ENCODE data around the gene GAMT. TPM values are rescaled to one million over a fixed set of nuclear protein-coding genes. Genes with fewer than 3 reads are reported as not detected.

GAMT gene
- total and polyA plus RNA-seq, 2 donors (not counting 1 experiment from before 2014, with no cell fraction given) = 20.0 to 44.1 TPM

DNA sequence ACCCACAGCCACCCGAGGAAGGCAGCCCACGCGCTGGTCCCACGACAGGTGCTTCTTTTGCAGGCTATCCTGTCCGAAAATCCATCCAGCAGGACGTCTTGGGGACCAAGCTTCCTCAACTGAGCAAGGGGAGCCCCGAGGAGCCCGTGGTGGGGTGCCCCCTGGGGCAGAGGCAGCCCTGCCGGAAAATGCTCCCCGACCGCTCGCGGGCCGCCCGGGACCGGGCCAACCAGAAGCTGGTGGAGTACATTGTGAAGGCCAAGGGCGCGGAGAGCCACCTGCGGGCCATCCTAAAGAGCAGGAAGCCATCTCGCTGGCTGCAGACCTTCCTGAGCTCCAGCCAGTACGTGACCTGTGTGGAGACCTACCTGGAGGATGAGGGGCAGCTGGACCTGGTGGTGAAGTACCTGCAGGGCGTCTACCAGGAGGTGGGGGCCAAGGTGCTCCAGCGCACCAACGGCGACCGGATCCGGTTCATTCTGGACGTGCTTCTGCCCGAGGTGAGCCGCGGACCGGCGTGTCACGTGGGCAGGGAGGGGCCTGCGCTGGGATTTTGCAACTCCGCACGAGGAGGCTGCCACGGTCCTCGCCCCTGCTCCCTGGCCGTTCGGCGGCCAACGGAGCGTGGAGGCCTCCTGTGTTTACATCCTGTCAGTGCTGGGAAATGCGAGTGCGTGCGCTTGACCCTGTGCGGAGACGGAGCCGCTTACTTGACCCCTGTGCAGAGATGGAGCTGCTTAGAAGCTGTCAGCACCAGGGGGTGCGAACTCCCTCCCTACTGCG lies 30.6 kb downstream of the GAMT start:
- Histone ChIP-seq H3K36me3 (ENCODE audit: control insufficient read depth, insufficient read depth, low read length) (peaks cover 34% of the 10 kb centered on the region), H3K79me2 (ENCODE audit: control insufficient read depth, insufficient read depth, low read length) (no peaks in the 10 kb centered on the region), H2AFZ (ENCODE audit: low read length) (no peak overlapping the region), H3K9ac (ENCODE audit: insufficient read depth, low read length) (no peak overlapping the region), H4K20me1 (ENCODE audit: control insufficient read depth, extremely low read depth, insufficient read depth, low read length) (no peaks in the 10 kb centered on the region), H3K9me3 (ENCODE audit: control insufficient read depth, insufficient read depth, low read depth, low read length) (no peaks in the 10 kb centered on the region), H3K4me2 (ENCODE audit: extremely low read depth, insufficient read depth, low read length) (no peak overlapping the region), H3K4me1 (ENCODE audit: control insufficient read depth, extremely low read depth, insufficient read depth, low read length) (peaks cover 8% of the 10 kb centered on the region), H3K27me3 (ENCODE audit: control insufficient read depth, insufficient read depth, low read length) (no peaks in the 10 kb centered on the region), H3K27ac (ENCODE audit: insufficient read depth, low read length) (no peak overlapping the region), H3K4me3 (replicated peaks in 1 of 4; ENCODE audit: control extremely low read depth in 1 of 4, insufficient read depth in 1 of 4, low read depth in 3 of 4, low read length in 4 of 4) (no peak overlapping the region)
- TF ChIP-seq EZH2 (IDR thresholded peaks at IDR 0.05; ENCODE audit: low read length, missing control alignments) = no peak
- TF ChIP-seq CTCF (conservative IDR thresholded peaks at IDR 0.05 in 1 of 2, IDR thresholded peaks at IDR 0.05 in 1 of 2; ENCODE audit: low read depth in 1 of 2, low read length in 2 of 2) = no peak
- DNase-seq (ENCODE audit: low read depth in 2 of 2) = no peak

DNA sequence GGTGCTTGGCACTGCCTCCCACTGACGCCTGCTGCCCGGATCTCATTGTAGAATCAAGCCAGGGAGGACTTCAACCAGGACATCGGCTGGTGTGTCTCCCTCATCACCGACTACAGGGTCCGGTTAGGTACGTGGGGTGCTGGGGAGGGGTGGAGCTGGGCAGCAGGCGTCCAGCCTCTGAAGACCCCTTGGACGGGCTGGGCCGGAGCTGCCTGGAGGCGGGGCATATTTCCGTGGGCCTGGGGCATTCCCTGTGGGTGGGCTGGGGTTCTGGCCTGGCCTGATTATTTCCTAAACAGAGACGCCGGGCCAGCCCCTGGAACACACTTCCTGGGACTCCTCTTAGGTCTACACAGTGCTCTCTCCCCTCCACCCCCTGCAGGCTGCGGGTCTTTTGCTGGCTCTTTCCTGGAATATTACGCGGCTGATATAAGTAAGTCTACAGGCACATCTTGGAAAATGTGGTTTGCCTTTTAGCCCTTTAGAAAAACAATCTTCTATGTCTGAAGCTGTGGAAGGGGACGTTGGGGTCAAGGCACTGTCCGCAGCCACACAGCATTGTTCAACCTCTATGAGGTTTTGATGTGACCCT lies 32.0 kb downstream of the GAMT start:
- Histone ChIP-seq H3K27me3 (ENCODE audit: control insufficient read depth, insufficient read depth, low read length) (no peaks in the 10 kb centered on the region), H3K36me3 (ENCODE audit: control insufficient read depth, insufficient read depth, low read length) (peaks cover 36% of the 10 kb centered on the region), H3K4me1 (ENCODE audit: control insufficient read depth, extremely low read depth, insufficient read depth, low read length) (peaks cover 11% of the 10 kb centered on the region), H3K79me2 (ENCODE audit: control insufficient read depth, insufficient read depth, low read length) (no peaks in the 10 kb centered on the region), H4K20me1 (ENCODE audit: control insufficient read depth, extremely low read depth, insufficient read depth, low read length) (no peaks in the 10 kb centered on the region), H3K27ac (ENCODE audit: insufficient read depth, low read length) (no peak overlapping the region), H3K9me3 (ENCODE audit: control insufficient read depth, insufficient read depth, low read depth, low read length) (no peaks in the 10 kb centered on the region), H3K4me2 (ENCODE audit: extremely low read depth, insufficient read depth, low read length) (no peak overlapping the region), H3K9ac (ENCODE audit: insufficient read depth, low read length) (no peak overlapping the region), H3K4me3 (replicated peaks in 1 of 4; ENCODE audit: control extremely low read depth in 1 of 4, insufficient read depth in 1 of 4, low read depth in 3 of 4, low read length in 4 of 4) (no peak overlapping the region), H2AFZ (ENCODE audit: low read length) (no peak overlapping the region)
- DNase-seq (ENCODE audit: low read depth in 2 of 2) = no peak
- TF ChIP-seq CTCF (conservative IDR thresholded peaks at IDR 0.05 in 1 of 2, IDR thresholded peaks at IDR 0.05 in 1 of 2; ENCODE audit: low read depth in 1 of 2, low read length in 2 of 2) = no peak
- no peak for TF ChIP-seq EZH2 (IDR thresholded peaks at IDR 0.05; ENCODE audit: low read length, missing control alignments)

DNA sequence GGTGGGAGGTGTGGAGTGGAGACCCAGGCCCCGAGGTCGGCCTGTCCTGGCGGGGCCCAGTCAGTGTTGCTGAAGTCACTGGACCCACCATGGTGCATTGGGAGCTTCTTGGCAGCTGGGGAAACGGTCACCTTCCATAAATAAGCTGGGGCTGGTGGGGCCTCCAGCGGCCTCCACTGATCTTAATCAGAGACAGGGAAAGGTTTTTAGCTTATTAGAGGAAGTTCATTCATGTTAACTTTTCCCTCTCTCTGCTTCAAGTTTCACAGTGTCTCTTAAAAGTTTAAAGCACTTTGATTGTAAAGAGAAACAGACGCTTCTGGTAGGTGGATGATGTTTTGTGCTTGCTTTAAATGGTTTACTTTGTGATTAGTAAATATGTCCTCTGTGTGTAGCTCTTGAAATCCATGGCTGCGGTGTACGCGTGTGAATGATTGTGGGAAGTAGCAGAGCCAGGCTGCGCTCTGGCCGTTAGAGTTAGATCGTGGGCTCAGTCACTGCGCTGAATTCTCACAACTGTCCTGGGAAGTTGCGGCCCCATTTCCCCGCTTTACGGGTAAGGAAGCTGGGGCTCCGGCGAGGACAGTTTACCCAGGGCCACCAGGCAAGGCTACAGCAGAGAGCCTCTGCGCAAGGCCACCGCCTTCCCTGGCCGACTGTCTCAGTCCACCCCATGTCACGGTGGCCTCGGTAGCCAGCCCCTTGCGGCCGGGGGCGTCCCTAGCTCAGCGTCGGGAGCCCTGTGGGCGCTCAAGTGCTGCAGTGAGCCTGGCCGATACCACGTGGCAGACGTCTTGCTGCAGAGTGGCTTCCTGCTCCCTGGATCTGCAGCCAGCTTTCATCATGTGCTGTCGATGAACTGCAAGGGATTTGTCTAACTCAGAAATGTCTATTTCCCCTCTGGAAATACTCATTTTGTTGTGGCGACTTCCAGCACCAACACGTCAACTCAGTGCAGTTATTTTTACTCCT lies 34.2 kb downstream of the GAMT start:
- DNase-seq (ENCODE audit: low read depth in 2 of 2) = no peak
- H3K4me3 ChIP-seq (replicated peaks in 1 of 4; ENCODE audit: control extremely low read depth in 1 of 4, insufficient read depth in 1 of 4, low read depth in 3 of 4, low read length in 4 of 4) = no peak overlapping the region
- H3K9me3 ChIP-seq (ENCODE audit: control insufficient read depth, insufficient read depth, low read depth, low read length) = no peaks in the 10 kb centered on the region
- peaks cover 2% of the 10 kb centered on the region for H3K79me2 ChIP-seq (ENCODE audit: control insufficient read depth, insufficient read depth, low read length)
- peaks cover 36% of the 10 kb centered on the region for H3K36me3 ChIP-seq (ENCODE audit: control insufficient read depth, insufficient read depth, low read length)
- H3K27me3 ChIP-seq (ENCODE audit: control insufficient read depth, insufficient read depth, low read length) = no peaks in the 10 kb centered on the region
- H3K27ac ChIP-seq (ENCODE audit: insufficient read depth, low read length) = no peak overlapping the region
- H3K4me2 ChIP-seq (ENCODE audit: extremely low read depth, insufficient read depth, low read length) = no peak overlapping the region
- TF ChIP-seq CTCF (conservative IDR thresholded peaks at IDR 0.05 in 1 of 2, IDR thresholded peaks at IDR 0.05 in 1 of 2; ENCODE audit: low read depth in 1 of 2, low read length in 2 of 2) (no peak), EZH2 (IDR thresholded peaks at IDR 0.05; ENCODE audit: low read length, missing control alignments) (no peak)
- H2AFZ ChIP-seq (ENCODE audit: low read length) = no peak overlapping the region
- H4K20me1 ChIP-seq (ENCODE audit: control insufficient read depth, extremely low read depth, insufficient read depth, low read length) = no peaks in the 10 kb centered on the region
- H3K4me1 ChIP-seq (ENCODE audit: control insufficient read depth, extremely low read depth, insufficient read depth, low read length) = peaks cover 5% of the 10 kb centered on the region
- no peak overlapping the region for H3K9ac ChIP-seq (ENCODE audit: insufficient read depth, low read length)
